HG03097 (cell line): ENCODE measurements around the gene SLC5A9.

Experiments
- ATAC-seq: cut with Tn5 transposase; IDR thresholded peaks from one replicate; pipeline ENCODE4 v1.9.1; 2021; ENCODE audit not compliant: unreplicated experiment, low FRiP score

Gene SLC5A9

GRCh38 chr1:48222501-48223242 lies at the start of gene SLC5A9:
Gene SLC5A9, plus strand, starts transcription at chr1:48222716. Its CDS starts 21 bp downstream, at chr1:48222737.
- ATAC-seq: no peak

GRCh38 chr1:48175116-48175515 lies 47.4 kb upstream of the SLC5A9 start:
- no peak for ATAC-seq

- ATAC-seq: no peak
Measured at GRCh38 chr1:48177257-48177656, 45.3 kb upstream of the SLC5A9 start.

- no peak for ATAC-seq
Measured at GRCh38 chr1:48181669-48182367, 40.7 kb upstream of the SLC5A9 start.

GRCh38 chr1:48182439-48182838 lies 40.1 kb upstream of the SLC5A9 start:
- no peak for ATAC-seq

- ATAC-seq: no peak
Measured at GRCh38 chr1:48186306-48186839, 36.1 kb upstream of the SLC5A9 start.

- ATAC-seq: no peak
Measured at GRCh38 chr1:48187969-48188563, 34.5 kb upstream of the SLC5A9 start.

- ATAC-seq: no peak
Measured at GRCh38 chr1:48190881-48191280, 31.6 kb upstream of the SLC5A9 start.

- ATAC-seq: no peak
Measured at GRCh38 chr1:48194801-48195200, 27.7 kb upstream of the SLC5A9 start.

- ATAC-seq: no peak
Measured at GRCh38 chr1:48196237-48196636, 26.3 kb upstream of the SLC5A9 start.

GRCh38 chr1:48198970-48199369 lies 23.5 kb upstream of the SLC5A9 start:
- ATAC-seq: no peak

- no peak for ATAC-seq
Measured at GRCh38 chr1:48200166-48200900, 22.2 kb upstream of the SLC5A9 start.

GRCh38 chr1:48202030-48202752 lies 20.3 kb upstream of the SLC5A9 start:
- ATAC-seq: no peak

- ATAC-seq: no peak
Measured at GRCh38 chr1:48203287-48203900, 19.1 kb upstream of the SLC5A9 start.

- no peak for ATAC-seq
Measured at GRCh38 chr1:48205522-48205921, 17.0 kb upstream of the SLC5A9 start.

GRCh38 chr1:48206371-48206770 lies 16.1 kb upstream of the SLC5A9 start:
- ATAC-seq: no peak

GRCh38 chr1:48207131-48207530 lies 15.4 kb upstream of the SLC5A9 start:
- ATAC-seq: no peak

GRCh38 chr1:48207536-48208075 lies 14.9 kb upstream of the SLC5A9 start:
- no peak for ATAC-seq

GRCh38 chr1:48208251-48208650 lies 14.3 kb upstream of the SLC5A9 start:
- ATAC-seq: no peak
